MCF 10A (cell line): ENCODE results near the gene FMOD. TPM values are rescaled to one million over a fixed set of nuclear protein-coding genes. Genes with fewer than 3 reads are reported as not detected.
A peak's percentile ranks its signal among the peaks of the same experiment; 100 is the strongest.

ENCODE experiments used
- BruUV-seq: library from RNA; stranded (reverse); fragments of 400-500 nt; replicated peaks from 2 replicates; lab custom pipeline; 2021; lab: Mats Ljungman, UMichigan
- CTCF ChIA-PET: fragments of 300-600 bp; sonication (Branson Sonifier 250); formaldehyde crosslinking; extraction: SDS; loops from one replicate; lab custom pipeline; 2021; ENCODE audit warnings: antibody characterized with exemption, inconsistent platforms; lab: Yijun Ruan, JAX
- POLR2A ChIA-PET: fragments of 300-600, 350-650 bp; sonication (Branson Sonifier 250); formaldehyde crosslinking; extraction: SDS; loops from one replicate; lab custom pipeline; 2020; ENCODE audit warnings: antibody characterized with exemption, inconsistent platforms; lab: Yijun Ruan, JAX
- DNase-seq: peaks from one replicate; pipeline ENCODE4 v3.0.0-alpha.2; 2018; ENCODE audit not compliant: unreplicated experiment
- H3K27ac Mint-ChIP-seq: one replicate; pipeline ENCODE4 v1.8.0; 2022; ENCODE audit warnings: mild to moderate bottlenecking, low read depth, mixed read lengths; ENCODE audit not compliant: unreplicated experiment
- H3K27me3 Mint-ChIP-seq: one replicate; pipeline ENCODE4 v1.8.0; 2022; ENCODE audit warnings: mixed read lengths; ENCODE audit not compliant: insufficient read depth, unreplicated experiment
- H3K36me3 Mint-ChIP-seq: one replicate; pipeline ENCODE4 v1.8.0; 2022; ENCODE audit warnings: mild to moderate bottlenecking, moderate library complexity, mixed read lengths; ENCODE audit not compliant: insufficient read depth, unreplicated experiment
- H3K4me1 Mint-ChIP-seq: one replicate; pipeline ENCODE4 v1.8.0; 2022; ENCODE audit warnings: mixed read lengths; ENCODE audit not compliant: insufficient read depth, unreplicated experiment
- H3K4me3 Mint-ChIP-seq: one replicate; pipeline ENCODE4 v1.8.0; 2022; ENCODE audit warnings: mild to moderate bottlenecking, moderate library complexity, mixed read lengths; ENCODE audit not compliant: unreplicated experiment
- H3K9me3 Mint-ChIP-seq: one replicate; pipeline ENCODE4 v1.8.0; 2022; ENCODE audit warnings: mixed read lengths; ENCODE audit not compliant: unreplicated experiment
- intact Hi-C: fragments of 100-400 bp; cut with micrococcal nuclease; formaldehyde crosslinking; loops from 2 replicates; pipeline ENCODE4 v1.14.1; 2022
- total RNA-seq: library from RNA; stranded (reverse); gene quantifications from 2 replicates; pipeline ENCODE4 v1.2.3, GENCODE V29; 2022
- TF ChIP-seq, protein P1 (sequence below): fragments of 200-600 bp; IDR thresholded peaks from one replicate; pipeline ENCODE4 v1.8.0; 2022; ENCODE audit warnings: antibody characterized with exemption, mild to moderate bottlenecking; ENCODE audit not compliant: unreplicated experiment

The FMOD gene
- total RNA-seq, 1 experiment from 2014 or later = not detected

DNA sequence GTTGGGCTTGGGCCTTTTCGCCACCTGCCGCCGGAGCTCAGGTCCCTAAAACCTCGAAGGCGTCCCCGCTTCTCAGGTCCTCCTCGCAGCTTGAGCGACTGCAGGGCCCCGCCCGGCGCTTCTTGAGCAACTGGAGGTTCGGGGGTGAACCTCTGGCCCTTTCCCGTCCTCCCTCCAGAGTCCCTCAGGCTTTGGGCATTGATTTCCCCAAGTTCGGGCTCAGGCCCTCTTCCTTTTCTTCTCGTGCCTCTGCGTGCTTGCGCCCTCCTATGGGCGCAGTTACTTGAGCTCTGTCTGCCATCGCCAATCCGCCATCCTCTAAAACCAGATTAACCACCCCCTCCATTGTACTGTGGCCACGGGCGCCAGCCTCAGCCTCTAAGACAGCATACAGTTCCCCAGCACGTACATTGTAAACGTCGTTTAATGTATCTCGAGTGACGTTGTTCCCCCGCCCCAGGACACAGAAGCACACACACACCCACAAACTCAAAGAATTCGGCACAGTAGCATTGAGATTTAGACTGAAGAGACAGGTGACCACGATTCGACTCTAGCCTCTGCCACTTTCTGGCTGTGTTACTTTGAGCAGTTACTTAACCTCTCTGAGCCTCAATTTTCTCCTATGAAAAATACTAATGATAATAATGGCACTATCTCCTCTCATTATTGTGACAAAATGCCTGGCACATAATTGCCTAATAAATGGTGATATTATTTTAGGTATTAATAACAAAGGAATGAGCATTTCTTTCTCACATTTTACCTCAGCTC, 23.1 kb downstream of the FMOD start:
- no peaks in the 10 kb centered on the region for H3K36me3 Mint-ChIP-seq
- ChIA-PET POLR2A (interaction anchor here (0.6 to 9.5 kb wide), 19 partner anchors 9 to 843 kb away, joined by 3 to 238 read pairs (median 4); partner anchors contain the start of gene BTG2), CTCF (interaction anchor here (0.6 to 9.5 kb wide), 19 partner anchors 11 to 548 kb away, joined by 3 to 187 read pairs (median 4); partner anchors contain the start of gene MYOG)
- peak; percentile 82 for DNase-seq
- no peaks in the 10 kb centered on the region for H3K9me3 Mint-ChIP-seq
- H3K27me3 Mint-ChIP-seq = peaks cover 13% of the 10 kb centered on the region
- H3K27ac Mint-ChIP-seq = peak overlapping the region; percentile 57
- H3K4me1 Mint-ChIP-seq = peaks cover 30% of the 10 kb centered on the region
- TF ChIP-seq, protein P1, sequence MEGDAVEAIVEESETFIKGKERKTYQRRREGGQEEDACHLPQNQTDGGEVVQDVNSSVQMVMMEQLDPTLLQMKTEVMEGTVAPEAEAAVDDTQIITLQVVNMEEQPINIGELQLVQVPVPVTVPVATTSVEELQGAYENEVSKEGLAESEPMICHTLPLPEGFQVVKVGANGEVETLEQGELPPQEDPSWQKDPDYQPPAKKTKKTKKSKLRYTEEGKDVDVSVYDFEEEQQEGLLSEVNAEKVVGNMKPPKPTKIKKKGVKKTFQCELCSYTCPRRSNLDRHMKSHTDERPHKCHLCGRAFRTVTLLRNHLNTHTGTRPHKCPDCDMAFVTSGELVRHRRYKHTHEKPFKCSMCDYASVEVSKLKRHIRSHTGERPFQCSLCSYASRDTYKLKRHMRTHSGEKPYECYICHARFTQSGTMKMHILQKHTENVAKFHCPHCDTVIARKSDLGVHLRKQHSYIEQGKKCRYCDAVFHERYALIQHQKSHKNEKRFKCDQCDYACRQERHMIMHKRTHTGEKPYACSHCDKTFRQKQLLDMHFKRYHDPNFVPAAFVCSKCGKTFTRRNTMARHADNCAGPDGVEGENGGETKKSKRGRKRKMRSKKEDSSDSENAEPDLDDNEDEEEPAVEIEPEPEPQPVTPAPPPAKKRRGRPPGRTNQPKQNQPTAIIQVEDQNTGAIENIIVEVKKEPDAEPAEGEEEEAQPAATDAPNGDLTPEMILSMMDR = peak; percentile 62
- intact Hi-C loops = loop anchor here (1.0 to 5.0 kb wide), 3 partner anchors 21 to 291 kb away; no protein-coding TSS in a partner anchor
- no TSS peak for BruUV-seq
- peak overlapping the region; percentile 71 for H3K4me3 Mint-ChIP-seq

DNA sequence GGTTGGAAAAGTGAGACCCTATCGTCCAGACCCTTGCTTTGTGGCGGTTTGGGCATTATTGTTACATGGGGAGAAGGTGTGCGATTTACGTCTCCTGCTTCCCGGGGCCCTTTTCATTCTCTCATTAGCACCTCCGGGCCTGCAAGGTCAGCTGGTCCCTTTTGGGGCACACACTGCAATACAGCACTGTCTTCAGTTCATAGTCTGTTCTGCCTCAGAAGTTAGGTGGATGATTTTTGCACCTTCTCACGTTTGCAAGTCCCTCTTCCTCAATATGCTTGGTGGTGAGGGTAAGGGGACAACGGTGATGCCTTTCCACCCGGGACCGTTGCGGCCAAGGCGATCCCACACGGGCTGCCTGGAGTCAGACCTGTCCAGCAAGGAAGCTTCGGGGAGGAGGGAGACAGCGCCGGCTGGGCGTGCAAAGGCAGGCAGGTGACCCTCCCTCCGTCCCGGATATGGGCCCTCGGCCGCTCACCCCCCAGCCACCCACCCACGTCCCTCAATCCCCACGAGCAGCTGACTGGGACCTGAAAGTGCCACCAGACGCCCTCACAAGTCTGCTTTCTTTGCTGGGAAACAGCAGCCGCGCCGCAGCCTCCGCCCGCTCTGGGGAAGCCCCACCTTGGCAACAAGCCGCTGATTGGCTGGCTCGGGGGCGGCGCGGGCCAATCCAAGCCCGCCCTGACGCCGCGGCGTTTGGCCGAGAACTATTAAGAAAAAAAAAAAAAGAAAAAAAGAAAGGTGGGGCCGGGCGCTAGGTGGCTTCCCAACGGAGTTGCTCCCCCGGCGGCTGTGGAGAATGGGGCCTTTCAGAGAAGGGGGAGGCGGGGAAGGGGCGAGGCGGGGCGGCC, 23.9 kb downstream of the FMOD start:
- H3K4me1 Mint-ChIP-seq = peaks cover 32% of the 10 kb centered on the region
- peak; percentile 97 for DNase-seq
- no peaks in the 10 kb centered on the region for H3K36me3 Mint-ChIP-seq
- TF ChIP-seq, protein P1 = no peak
- BruUV-seq = no TSS peak
- CTCF ChIA-PET = interaction anchor here (0.6 to 9.5 kb wide), 20 partner anchors 11 to 547 kb away, joined by 3 to 187 read pairs (median 4); partner anchors contain the start of gene MYOG
- H3K9me3 Mint-ChIP-seq = no peaks in the 10 kb centered on the region
- POLR2A ChIA-PET = interaction anchor here (0.6 to 9.5 kb wide), 23 partner anchors 9 to 366 kb away, joined by 3 to 238 read pairs (median 4); partner anchors contain the start of gene BTG2
- peak overlapping the region; percentile 57 for H3K27ac Mint-ChIP-seq
- intact Hi-C loops = loop anchor here (1.0 to 5.0 kb wide), 3 partner anchors 20 to 290 kb away; no protein-coding TSS in a partner anchor
- H3K27me3 Mint-ChIP-seq = peaks cover 16% of the 10 kb centered on the region
- peak overlapping the region; percentile 71 for H3K4me3 Mint-ChIP-seq

DNA sequence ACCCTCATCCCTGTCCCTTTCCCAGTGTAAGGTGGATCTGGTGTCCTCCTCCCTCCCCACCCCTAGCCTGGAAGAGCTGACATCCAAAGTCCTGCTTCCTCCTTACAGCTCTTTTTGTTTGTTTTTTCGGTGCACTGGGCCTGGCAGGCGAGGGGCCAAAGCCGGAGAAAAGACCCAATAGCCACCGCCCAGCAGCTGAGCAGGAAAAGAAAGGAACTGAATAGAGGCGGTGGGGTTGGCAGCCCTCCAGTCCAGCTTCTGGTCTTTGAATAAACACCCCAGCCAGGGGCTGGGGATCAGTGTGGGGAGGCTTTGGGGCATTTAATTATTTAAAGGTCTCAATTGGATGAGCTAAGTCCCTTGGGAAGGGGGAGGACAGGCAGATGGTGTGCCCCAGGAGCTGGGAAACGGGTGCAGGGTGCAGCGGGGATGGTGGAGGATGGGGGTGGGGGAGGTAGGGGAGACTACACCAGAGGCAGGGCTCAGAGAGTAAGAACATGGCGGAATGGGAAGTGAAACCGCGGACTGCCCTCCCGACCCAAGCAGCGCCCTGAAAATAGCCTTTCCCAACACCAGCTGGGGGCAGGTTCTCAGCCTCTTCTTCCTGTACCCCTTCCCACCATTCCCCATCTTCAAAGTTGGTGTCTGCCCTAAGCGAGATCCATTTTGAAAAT, 25.4 kb downstream of the FMOD start:
- ChIA-PET CTCF (interaction anchor here (0.6 to 9.5 kb wide), 12 partner anchors 9 to 1421 kb away, joined by 3 to 187 read pairs (median 8); no protein-coding TSS in a partner anchor), POLR2A (interaction anchor here (0.6 to 9.5 kb wide), 7 partner anchors 9 to 464 kb away, joined by 3 to 238 read pairs (median 5); partner anchors contain the start of gene BTG2)
- Mint-ChIP-seq H3K9me3 (no peaks in the 10 kb centered on the region), H3K36me3 (no peaks in the 10 kb centered on the region), H3K27me3 (peaks cover 16% of the 10 kb centered on the region), H3K4me3 (no peak overlapping the region), H3K27ac (no peak overlapping the region), H3K4me1 (peaks cover 31% of the 10 kb centered on the region)
- TF ChIP-seq, protein P1 = no peak
- BruUV-seq = no TSS peak
- intact Hi-C loops = loop anchor here (2.0 to 5.0 kb wide), 2 partner anchors 19 to 288 kb away; no protein-coding TSS in a partner anchor
- no peak for DNase-seq
